Spleen (tissue), 11 donors: Measurements from ENCODE around the gene PEAK1. TPM values are rescaled to one million over a fixed set of nuclear protein-coding genes. Genes with fewer than 3 reads are reported as not detected.

Experiments used
- DNase-seq: peaks from one replicate; pipeline ENCODE4 v3.0.0-alpha.2; 2020
- H3K27ac ChIP-seq, 8 donors: fragments of 200-600 bp; sonication (generic) in 7 of 8; 1 replicate in 4 of 8; 2 replicates in 4 of 8; pipeline versions ENCODE4 v1.5.0 to v1.8.0; 2016 to 2021; ENCODE audit warnings: inconsistent platforms in 4 of 8, mild to moderate bottlenecking in 4 of 8, moderate library complexity in 1 of 8
- H3K27me3 ChIP-seq, 7 donors: fragments of 200-600 bp; sonication (generic) in 6 of 7; replicated peaks in 1 of 7; 1 replicate in 4 of 7; 2 replicates in 3 of 7; pipeline versions ENCODE4 v1.5.0 to v1.8.0; 2016 to 2021; ENCODE audit warnings: inconsistent platforms in 3 of 7, mild to moderate bottlenecking in 1 of 7
- H3K36me3 ChIP-seq, 6 donors: fragments of 200-600 bp; sonication (generic) in 5 of 6; 1 replicate in 4 of 6; 2 replicates in 2 of 6; pipeline versions ENCODE4 v1.5.0 to v1.8.0; 2016 to 2021; ENCODE audit warnings: inconsistent platforms in 2 of 6
- H3K4me1 ChIP-seq, 6 donors: fragments of 200-600 bp; sonication (generic) in 5 of 6; 1 replicate in 3 of 6; 2 replicates in 3 of 6; pipeline versions ENCODE4 v1.5.0 to v1.8.0; 2016 to 2021; ENCODE audit warnings: inconsistent platforms in 3 of 6
- H3K4me3 ChIP-seq, 8 donors: fragments of 200-600 bp; sonication (generic) in 7 of 8; 1 replicate in 4 of 8; 2 replicates in 4 of 8; pipeline versions ENCODE4 v1.5.0 to v1.8.0; 2016 to 2021; ENCODE audit warnings: inconsistent platforms in 4 of 8, mild to moderate bottlenecking in 4 of 8, moderate library complexity in 2 of 8
- H3K9me3 ChIP-seq, 8 donors: fragments of 200-600 bp; sonication (generic) in 7 of 8; 1 replicate in 4 of 8; 2 replicates in 4 of 8; pipeline versions ENCODE4 v1.5.0 to v1.8.0; 2016 to 2021; ENCODE audit warnings: inconsistent platforms in 4 of 8
- CTCF ChIP-seq, 11 experiments: fragments of 200-600 bp in 7 of 11; fragments of 450-650 bp in 4 of 11; sonication (generic) in 4 of 11; IDR thresholded peaks in 8 of 11; conservative IDR thresholded peaks in 3 of 11; 1 replicate in 7 of 11; 2 replicates in 4 of 11; pipeline versions ENCODE4 v1.4.0 to v1.8.0; 2016 to 2021; ENCODE audit warnings: antibody characterized with exemption in 11 of 11, inconsistent platforms in 4 of 11, mild to moderate bottlenecking in 1 of 11
- POLR2A ChIP-seq, 3 donors: fragments of 450-650 bp; IDR thresholded peaks; one replicate each; pipeline ENCODE4 v1.5.1; 2017; ENCODE audit warnings: antibody characterized with exemption in 3 of 3, mild to moderate bottlenecking in 1 of 3
- POLR2AphosphoS5 ChIP-seq, 3 donors: sonication (generic); formaldehyde crosslinking; IDR thresholded peaks; one replicate each; pipeline ENCODE4 v1.5.1; 2017; ENCODE audit warnings: antibody characterized with exemption in 3 of 3
- WGBS, 5 donors: extraction: QIAGEN DNeasy Blood & Tissue Kit in 3 of 5; methylation state at CpG; one replicate each; pipeline versions ENCODE4 v1.1.5 to v1.1.7; 2013 to 2018; 5-methylcytosine and 5-hydroxymethylcytosine counted together
- intact Hi-C: fragments of 100-400 bp; cut with DNase I; formaldehyde crosslinking; loops from one replicate; pipeline ENCODE4 v1.15.0; 2023; ENCODE audit warnings: low total_unique reads
- polyA plus RNA-seq, 3 donors: library from polyadenylated mRNA; stranded (reverse); fragments of 200-250 nt; gene quantifications; one replicate each; pipeline ENCODE4 v1.2.1, GENCODE V29; 2013
- total RNA-seq, 7 donors: library from RNA; depleted of rRNA in 3 of 7; stranded (reverse); fragments of >200 nt in 3 of 7; fragmentation: NEBNext Ultra II Directional in 4 of 7; extraction: Animal tissue kit (Norgen Biotek cat#: 25700) in 4 of 7; gene quantifications; one replicate each; pipeline versions ENCODE4 v1.1.0 to v1.2.1, GENCODE V29; 2016 to 2021
- donor health status: healthy with polysubstance abuse.
- donor health status: DM: no; HTN: no; CAD: no; lungs with moderate emphysema.
- donor health status: DM: no; HTN: no; CAD: no.
- donor health status: Bipolar disorder and iron deficiency.
- donor health status: healthy.
- donor health status: DM: no; HTN: no; CAD: no.
- donor health status: DM: yes; HTN: yes; CAD: no.

Gene PEAK1
- total and polyA plus RNA-seq, 10 donors, result 5.0 to 415 (median 175) TPM

- no peak for DNase-seq
- H3K27me3 ChIP-seq, result no peaks in the 10 kb centered on the region
- WGBS, 5 donors, result 88 to 94% (median 92%) methylated on average over 4 of the region's 4 CpGs
- H3K9me3 ChIP-seq, result no peaks in the 10 kb centered on the region
- TF ChIP-seq POLR2AphosphoS5 (IDR thresholded peaks at IDR 0.05) (no peak), CTCF (IDR thresholded peaks at IDR 0.05 in 8 of 11, conservative IDR thresholded peaks at IDR 0.05 in 3 of 11) (no peak), POLR2A (IDR thresholded peaks at IDR 0.05) (no peak)
- intact Hi-C loops, result no loop called here
- H3K4me1 ChIP-seq, result peaks cover 0 to 52% (median 39%) of the 10 kb centered on the region in 6 donors
- no peak overlapping the region for H3K4me3 ChIP-seq
- H3K27ac ChIP-seq, result peak overlapping the region in 1 of 8 donors; percentile 21
- H3K36me3 ChIP-seq, result no peaks in the 10 kb centered on the region
Measured at GRCh38 chr15:77120576-77120975, 299.3 kb downstream of the PEAK1 start.

- Histone ChIP-seq H3K27me3 (no peaks in the 10 kb centered on the region), H3K9me3 (no peaks in the 10 kb centered on the region), H3K4me1 (peaks cover 0 to 52% (median 39%) of the 10 kb centered on the region in 6 donors), H3K27ac (peak overlapping the region in 6 of 8 donors; percentile 11 to 51 (median 34)), H3K4me3 (no peak overlapping the region), H3K36me3 (peaks cover 0 to 8% (median 5%) of the 10 kb centered on the region in 6 donors)
- TF ChIP-seq POLR2AphosphoS5 (IDR thresholded peaks at IDR 0.05) (no peak), CTCF (IDR thresholded peaks at IDR 0.05 in 8 of 11, conservative IDR thresholded peaks at IDR 0.05 in 3 of 11) (no peak)
- WGBS, 5 donors, result 47 to 78% (median 65%) methylated on average over 1 of the region's 1 CpG
- no peak for DNase-seq
- intact Hi-C loops, result loop anchor here (5.0 kb wide), 2 partner anchors 378 to 423 kb away; no protein-coding TSS in a partner anchor
Measured at GRCh38 chr15:77119446-77119845, 300.5 kb downstream of the PEAK1 start.

GRCh38 chr15:77118882-77119321 is 301.0 kb downstream of the PEAK1 start:
- no peak for DNase-seq
- Histone ChIP-seq H3K36me3 (peaks cover 0 to 13% (median 11%) of the 10 kb centered on the region in 6 donors), H3K4me3 (no peak overlapping the region), H3K27me3 (no peaks in the 10 kb centered on the region), H3K27ac (peak overlapping the region in 5 of 8 donors; percentile 21 to 51 (median 40)), H3K4me1 (peaks cover 0 to 46% (median 36%) of the 10 kb centered on the region in 6 donors), H3K9me3 (no peaks in the 10 kb centered on the region)
- 32 to 35% (median 33%) methylated on average over 3 of the region's 3 CpGs for WGBS, 5 donors
- TF ChIP-seq POLR2A (IDR thresholded peaks at IDR 0.05) (no peak), CTCF (IDR thresholded peaks at IDR 0.05 in 8 of 11, conservative IDR thresholded peaks at IDR 0.05 in 3 of 11) (peak; percentile 44 to 82 (median 63)), POLR2AphosphoS5 (IDR thresholded peaks at IDR 0.05) (peak in 1 of 3 donors; percentile 45)
- intact Hi-C loops, result loop anchor here (5.0 kb wide), 2 partner anchors 378 to 423 kb away; no protein-coding TSS in a partner anchor

GRCh38 chr15:77115179-77115578 is 304.7 kb downstream of the PEAK1 start:
- Histone ChIP-seq H3K27me3 (no peaks in the 10 kb centered on the region), H3K4me1 (peaks cover 4 to 29% (median 20%) of the 10 kb centered on the region in 6 donors), H3K36me3 (peaks cover 0 to 46% (median 19%) of the 10 kb centered on the region in 6 donors), H3K9me3 (no peaks in the 10 kb centered on the region), H3K27ac (no peak overlapping the region), H3K4me3 (no peak overlapping the region)
- no peak for DNase-seq
- intact Hi-C loops, result loop anchor here (5.0 kb wide), 2 partner anchors 382 to 427 kb away; no protein-coding TSS in a partner anchor
- no peak for TF ChIP-seq POLR2A (IDR thresholded peaks at IDR 0.05)
- no peak for TF ChIP-seq CTCF (IDR thresholded peaks at IDR 0.05 in 8 of 11, conservative IDR thresholded peaks at IDR 0.05 in 3 of 11)
- no peak for TF ChIP-seq POLR2AphosphoS5 (IDR thresholded peaks at IDR 0.05)
- 84 to 92% (median 87%) methylated on average over 4 of the region's 4 CpGs for WGBS, 5 donors
